Ectodermal cell (in vitro differentiated cells): ENCODE measurements around the gene BDKRB1. TPM values are rescaled to one million over a fixed set of nuclear protein-coding genes. Genes with fewer than 3 reads are reported as not detected.

Experiments used
- H3K27ac ChIP-seq: 2 replicates; pipeline ENCODE4 v1.7.0; 2013; ENCODE audit warnings: mild to moderate bottlenecking, low read depth, low read length; ENCODE audit not compliant: insufficient read depth, poor library complexity, severe bottlenecking
- H3K27me3 ChIP-seq: 2 replicates; pipeline ENCODE4 v1.7.0; 2013; ENCODE audit warnings: mild to moderate bottlenecking, low read length; ENCODE audit not compliant: insufficient read depth, control insufficient read depth, poor library complexity, severe bottlenecking
- H3K36me3 ChIP-seq: one replicate; pipeline ENCODE4 v1.7.0; 2013; ENCODE audit warnings: low read length; ENCODE audit not compliant: control insufficient read depth, insufficient read depth
- H3K4me1 ChIP-seq: one replicate; pipeline ENCODE4 v1.7.0; 2013; ENCODE audit warnings: low read length; ENCODE audit not compliant: control insufficient read depth, insufficient read depth
- H3K4me3 ChIP-seq: 2 replicates; pipeline ENCODE4 v1.7.0; 2013; ENCODE audit warnings: low read depth, low read length, control low read depth; ENCODE audit not compliant: insufficient read depth
- H3K9me3 ChIP-seq: 2 replicates; pipeline ENCODE4 v1.7.0; 2013; ENCODE audit warnings: mild to moderate bottlenecking, low read length, moderate library complexity; ENCODE audit not compliant: control insufficient read depth
- WGBS, 2 experiments: methylation state at CpG; one replicate each; pipeline ENCODE4 v1.1.7; 2013; ENCODE audit warnings: missing lambda C conversion rate in 2 of 2; 5-methylcytosine and 5-hydroxymethylcytosine counted together
- polyA plus RNA-seq, 4 experiments: library from polyadenylated mRNA; stranded (reverse); fragments of 50-300 nt; gene quantifications; one replicate each; pipeline ENCODE4 v1.2.3, GENCODE V29; 2013

BDKRB1 gene
- polyA plus RNA-seq (2013, experiment 1 of 4): not detected
- polyA plus RNA-seq (2013, experiment 2 of 4): not detected
- not detected for polyA plus RNA-seq (2013, experiment 3 of 4)
- 0.28 TPM for polyA plus RNA-seq (2013, experiment 4 of 4)

DNA sequence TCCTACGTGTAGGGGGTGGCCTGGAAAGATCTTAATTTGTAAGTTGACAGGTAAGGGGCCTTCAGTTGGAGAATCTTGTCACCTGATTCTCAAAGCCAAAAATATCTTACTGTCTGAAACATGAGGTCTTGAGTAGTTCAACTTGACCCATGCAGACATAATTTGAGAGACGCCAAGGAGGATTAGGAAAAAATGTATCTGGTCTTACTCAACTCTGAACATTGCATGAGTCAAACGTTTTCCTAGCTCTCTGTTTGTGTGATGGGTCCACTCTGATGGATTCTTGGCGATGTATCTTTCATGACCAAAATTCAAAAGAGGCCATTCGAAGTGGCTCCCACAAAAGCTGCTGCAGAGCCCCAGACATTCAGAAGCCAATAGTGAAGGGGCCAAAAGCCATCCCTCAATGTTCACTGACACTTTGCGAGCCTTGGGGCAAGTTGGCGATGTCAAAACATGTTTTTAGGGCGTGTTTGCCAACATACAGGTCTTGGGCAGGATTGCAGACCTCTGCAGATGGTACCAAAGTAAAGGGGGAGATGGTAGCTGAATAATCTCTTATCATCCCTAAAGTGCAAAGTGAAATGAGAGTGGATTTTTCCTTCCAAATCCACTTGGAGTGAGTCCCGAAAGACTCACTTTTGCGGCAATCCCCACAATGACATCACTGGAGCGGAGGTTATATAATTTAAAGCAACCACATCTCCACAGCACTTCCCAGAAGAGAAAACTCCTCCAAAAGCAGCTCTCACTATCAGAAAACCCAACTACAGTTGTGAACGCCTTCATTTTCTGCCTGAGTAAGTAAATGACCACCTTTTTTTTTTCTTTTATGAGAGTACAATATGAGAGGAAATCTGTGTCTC is at the start of gene BDKRB1:
Gene BDKRB1, plus strand, starts transcription at position 710 of the 866 bp plus-strand sequence. CDS start 7,473 bp downstream, outside the sequence.
- Histone ChIP-seq H3K36me3 (no peaks in the 10 kb centered on the region), H3K27ac (no peak within 1 kb of the TSS), H3K9me3 (no peaks in the 10 kb centered on the region), H3K4me3 (no peak within 1 kb of the TSS), H3K27me3 (no peaks in the 10 kb centered on the region), H3K4me1 (no peaks in the 10 kb centered on the region)
- WGBS, 2 experiments: 93 to 95% methylated on average over 11 to 12 of the region's 12 CpGs

GRCh38 chr14:96206461-96206860 is 49.5 kb upstream of the BDKRB1 start:
- Histone ChIP-seq H3K9me3 (no peaks in the 10 kb centered on the region), H3K36me3 (no peaks in the 10 kb centered on the region), H3K27ac (no peak overlapping the region), H3K27me3 (peaks cover 9% of the 10 kb centered on the region), H3K4me3 (no peak overlapping the region), H3K4me1 (peaks cover 4% of the 10 kb centered on the region)
- WGBS, 2 experiments: 88% methylated on average over 8 of the region's 8 CpGs

- WGBS, 2 experiments: 95 to 96% methylated on average over 5 of the region's 5 CpGs
- H3K27me3 ChIP-seq: peaks cover 9% of the 10 kb centered on the region
- no peaks in the 10 kb centered on the region for H3K9me3 ChIP-seq
- H3K36me3 ChIP-seq: no peaks in the 10 kb centered on the region
- peaks cover 4% of the 10 kb centered on the region for H3K4me1 ChIP-seq
- H3K4me3 ChIP-seq: no peak overlapping the region
- H3K27ac ChIP-seq: no peak overlapping the region
Measured at GRCh38 chr14:96207686-96208085, 48.3 kb upstream of the BDKRB1 start.

DNA sequence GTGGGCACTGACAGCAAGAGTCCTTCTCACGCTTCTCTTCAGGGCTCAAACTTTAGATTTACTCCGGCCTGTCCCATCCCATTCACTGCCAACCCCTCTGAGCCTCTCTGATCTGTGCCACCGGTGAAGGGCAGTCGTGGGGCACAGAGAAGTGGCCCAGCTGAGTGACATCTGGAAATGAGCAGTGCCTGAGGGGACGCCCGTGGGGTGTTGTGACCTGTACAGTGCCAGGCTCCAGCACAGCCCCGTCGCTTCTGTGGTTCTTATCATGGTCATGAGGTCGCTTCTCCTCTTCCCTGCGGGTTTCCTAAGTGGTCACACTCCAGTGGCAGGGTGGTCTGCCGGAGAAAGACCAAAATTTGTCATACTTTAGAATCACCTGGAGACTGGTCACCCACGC is 47.3 kb upstream of the BDKRB1 start:
- H3K27me3 ChIP-seq: peaks cover 6% of the 10 kb centered on the region
- H3K36me3 ChIP-seq: no peaks in the 10 kb centered on the region
- WGBS, 2 experiments: 93 to 95% methylated on average over 12 of the region's 12 CpGs
- H3K4me3 ChIP-seq: no peak overlapping the region
- no peak overlapping the region for H3K27ac ChIP-seq
- no peaks in the 10 kb centered on the region for H3K9me3 ChIP-seq
- H3K4me1 ChIP-seq: peaks cover 4% of the 10 kb centered on the region

DNA sequence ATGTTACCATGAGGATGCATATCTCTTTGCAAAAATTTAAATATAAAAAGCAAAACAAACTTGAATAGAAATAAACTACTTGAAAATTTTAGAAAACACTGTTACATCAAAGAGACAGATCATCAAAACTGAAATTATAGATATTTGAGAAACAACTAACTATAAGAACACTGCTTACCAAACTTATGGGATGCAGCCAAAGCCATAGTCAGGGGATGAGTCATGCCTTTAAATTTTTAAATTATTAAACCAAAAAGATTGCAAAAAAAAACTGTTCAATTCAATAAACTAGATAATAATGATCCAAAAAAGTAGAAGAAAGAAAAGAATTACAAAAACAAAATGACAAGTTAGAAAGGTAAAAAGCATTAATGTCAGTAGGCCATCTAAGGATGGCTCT is 43.9 kb upstream of the BDKRB1 start:
- Histone ChIP-seq H3K36me3 (no peaks in the 10 kb centered on the region), H3K4me3 (no peak overlapping the region), H3K27me3 (no peaks in the 10 kb centered on the region), H3K27ac (no peak overlapping the region), H3K9me3 (no peaks in the 10 kb centered on the region), H3K4me1 (no peaks in the 10 kb centered on the region)

- Histone ChIP-seq H3K27ac (no peak overlapping the region), H3K4me1 (no peaks in the 10 kb centered on the region), H3K4me3 (no peak overlapping the region), H3K36me3 (no peaks in the 10 kb centered on the region), H3K27me3 (no peaks in the 10 kb centered on the region), H3K9me3 (no peaks in the 10 kb centered on the region)
- WGBS, 2 experiments: 88 to 94% methylated on average over 4 of the region's 4 CpGs
Measured at GRCh38 chr14:96212896-96213295, 43.1 kb upstream of the BDKRB1 start.

DNA sequence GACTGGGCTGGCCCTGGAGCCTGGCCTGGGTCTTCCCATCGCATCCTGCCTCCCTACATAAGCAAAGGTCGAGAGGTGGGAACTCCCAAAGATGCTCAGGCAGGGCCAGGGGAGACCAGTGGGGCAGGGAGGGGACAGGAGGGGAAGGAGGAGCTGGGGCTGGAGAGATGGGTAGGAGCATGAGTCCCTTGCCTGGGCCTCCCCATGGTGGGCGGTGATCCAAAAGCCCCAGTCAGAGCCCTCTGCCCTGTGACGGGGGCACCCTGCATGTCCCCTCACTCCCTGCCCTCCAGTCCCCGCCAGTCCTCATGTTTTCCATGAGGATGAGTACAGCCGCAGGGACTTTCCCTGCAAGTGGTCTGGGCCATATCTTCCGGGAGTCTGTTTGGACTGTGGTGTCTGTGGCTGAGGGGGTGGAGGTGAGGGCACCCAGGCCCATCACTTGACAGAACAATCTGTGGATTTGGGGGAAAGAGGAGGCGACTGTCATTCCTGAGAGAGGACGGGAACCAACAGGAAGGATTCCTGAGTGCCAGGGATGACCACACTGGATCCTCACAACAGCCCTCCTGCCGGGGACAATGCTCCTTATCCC is 42.0 kb upstream of the BDKRB1 start:
- H3K4me3 ChIP-seq: no peak overlapping the region
- WGBS, 2 experiments: 88 to 91% methylated on average over 10 of the region's 10 CpGs
- no peaks in the 10 kb centered on the region for H3K9me3 ChIP-seq
- no peak overlapping the region for H3K27ac ChIP-seq
- no peaks in the 10 kb centered on the region for H3K27me3 ChIP-seq
- no peaks in the 10 kb centered on the region for H3K4me1 ChIP-seq
- no peaks in the 10 kb centered on the region for H3K36me3 ChIP-seq

DNA sequence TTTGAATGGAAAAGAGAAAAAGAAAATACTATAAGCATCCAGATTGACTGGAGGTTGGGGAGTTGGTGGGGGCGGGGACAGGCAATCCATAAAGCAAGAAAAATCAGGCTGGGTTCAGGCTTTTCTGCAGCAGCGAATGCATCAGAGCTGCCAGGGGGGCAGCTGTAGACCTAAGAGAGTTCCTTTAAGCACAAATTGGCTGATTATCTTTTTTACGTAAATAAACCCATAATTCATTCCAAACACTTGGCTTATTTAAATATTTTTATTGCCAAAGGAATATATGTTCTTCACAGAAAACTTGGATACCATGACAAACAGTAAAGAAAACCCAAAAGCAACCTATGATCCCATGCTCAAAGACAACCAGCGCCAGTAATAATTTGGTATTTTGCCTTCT is 41.2 kb upstream of the BDKRB1 start:
- H3K27ac ChIP-seq: no peak overlapping the region
- WGBS, 2 experiments: 81 to 93% methylated on average over 3 to 4 of the region's 4 CpGs

DNA sequence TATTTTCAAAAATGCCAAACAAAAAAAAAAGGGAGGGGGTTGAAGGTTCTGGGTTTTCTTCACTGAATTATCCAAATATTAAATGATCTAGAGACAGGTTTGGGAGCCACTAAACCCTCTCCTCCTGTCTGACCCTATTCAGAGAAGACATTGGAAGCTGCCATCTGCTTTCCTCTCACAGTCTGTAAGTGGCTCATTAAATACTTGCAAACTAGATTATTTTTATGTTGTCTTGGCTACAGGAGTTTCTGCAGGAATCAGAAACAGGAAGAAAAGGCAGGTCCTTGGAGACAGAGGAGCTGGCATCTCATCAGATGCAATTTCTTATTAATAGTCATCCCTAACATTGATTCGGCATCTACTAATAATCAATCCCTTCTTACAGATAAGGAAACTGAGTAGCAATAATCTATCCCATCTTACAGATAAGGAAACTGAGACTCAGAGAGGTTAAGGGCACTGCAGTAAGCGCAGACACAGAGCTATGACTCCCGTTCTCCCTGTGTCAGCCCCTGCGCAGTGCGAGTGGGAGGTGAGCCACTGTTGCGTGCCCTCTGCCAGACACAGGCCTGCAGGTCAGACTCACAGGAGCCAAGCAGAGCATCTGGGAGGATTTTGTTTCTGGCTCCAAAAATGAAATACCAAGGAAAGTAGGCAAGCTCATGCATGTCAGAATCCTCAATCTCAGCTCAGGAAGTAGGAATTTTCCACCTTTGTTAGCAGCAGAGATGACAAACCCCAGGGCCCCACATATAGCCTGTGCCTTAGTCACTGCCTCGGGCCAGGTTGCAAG is 40.4 kb upstream of the BDKRB1 start:
- no peak overlapping the region for H3K4me3 ChIP-seq
- no peaks in the 10 kb centered on the region for H3K9me3 ChIP-seq
- H3K27ac ChIP-seq: no peak overlapping the region
- H3K27me3 ChIP-seq: no peaks in the 10 kb centered on the region
- WGBS, 2 experiments: 92 to 95% methylated on average over 7 of the region's 7 CpGs
- no peaks in the 10 kb centered on the region for H3K4me1 ChIP-seq
- no peaks in the 10 kb centered on the region for H3K36me3 ChIP-seq

More for the DNA sequence above, 41.2 kb upstream of the BDKRB1 start:
- Histone ChIP-seq H3K4me3 (no peak overlapping the region), H3K36me3 (no peaks in the 10 kb centered on the region), H3K9me3 (no peaks in the 10 kb centered on the region), H3K27me3 (no peaks in the 10 kb centered on the region), H3K4me1 (no peaks in the 10 kb centered on the region)

GRCh38 chr14:96216627-96217026 is 39.4 kb upstream of the BDKRB1 start:
- Histone ChIP-seq H3K36me3 (no peaks in the 10 kb centered on the region), H3K27ac (no peak overlapping the region), H3K9me3 (no peaks in the 10 kb centered on the region), H3K4me1 (no peaks in the 10 kb centered on the region), H3K27me3 (no peaks in the 10 kb centered on the region), H3K4me3 (no peak overlapping the region)
- 94 to 100% methylated on average over 1 of the region's 1 CpG for WGBS, 2 experiments
